Muscle layer of duodenum (tissue), 2 donors: ENCODE results near the gene NINJ2.

Source experiments
- H3K27ac ChIP-seq: one replicate; pipeline ENCODE4 v1.7.0; 2013; ENCODE audit warnings: mild to moderate bottlenecking, low read length
- H3K27me3 ChIP-seq: one replicate; pipeline ENCODE4 v1.7.0; 2013; ENCODE audit warnings: low read depth, mild to moderate bottlenecking, control low read depth, low read length
- H3K36me3 ChIP-seq, 2 donors: one replicate each; pipeline ENCODE4 v1.7.0; 2013; ENCODE audit warnings: low read length in 2 of 2, control low read depth in 1 of 2, mild to moderate bottlenecking in 1 of 2; ENCODE audit not compliant: insufficient read depth in 2 of 2, control insufficient read depth in 1 of 2
- H3K4me1 ChIP-seq, 2 donors: one replicate each; pipeline ENCODE4 v1.7.0; 2013; ENCODE audit warnings: low read length in 2 of 2, mild to moderate bottlenecking in 2 of 2, control low read depth in 1 of 2, moderate library complexity in 1 of 2; ENCODE audit not compliant: insufficient read depth in 2 of 2, control insufficient read depth in 1 of 2
- H3K4me3 ChIP-seq, 2 donors: one replicate each; pipeline ENCODE4 v1.7.0; 2013; ENCODE audit warnings: low read length in 2 of 2, low read depth in 1 of 2, mild to moderate bottlenecking in 1 of 2
- H3K9me3 ChIP-seq, 2 donors: one replicate each; pipeline ENCODE4 v1.7.0; 2013; ENCODE audit warnings: low read length in 2 of 2, control low read depth in 1 of 2, mild to moderate bottlenecking in 1 of 2; ENCODE audit not compliant: control insufficient read depth in 1 of 2
- donor health status: healthy.

Gene NINJ2

GRCh38 chr12:590206-590750, 73.0 kb downstream of the NINJ2 start:
- Histone ChIP-seq H3K9me3 (no peaks in the 10 kb centered on the region), H3K27ac (no peak overlapping the region), H3K4me1 (no peaks in the 10 kb centered on the region), H3K4me3 (no peak overlapping the region), H3K36me3 (no peaks in the 10 kb centered on the region), H3K27me3 (no peaks in the 10 kb centered on the region)

GRCh38 chr12:588646-589045, 74.6 kb downstream of the NINJ2 start:
- no peaks in the 10 kb centered on the region for H3K4me1 ChIP-seq
- no peaks in the 10 kb centered on the region for H3K36me3 ChIP-seq
- no peak overlapping the region for H3K27ac ChIP-seq
- no peaks in the 10 kb centered on the region for H3K27me3 ChIP-seq
- no peak overlapping the region for H3K4me3 ChIP-seq
- H3K9me3 ChIP-seq: no peaks in the 10 kb centered on the region

GRCh38 chr12:588024-588322, 75.3 kb downstream of the NINJ2 start:
- Histone ChIP-seq H3K27ac (no peak overlapping the region), H3K27me3 (no peaks in the 10 kb centered on the region), H3K9me3 (no peaks in the 10 kb centered on the region), H3K4me1 (no peaks in the 10 kb centered on the region), H3K36me3 (no peaks in the 10 kb centered on the region), H3K4me3 (no peak overlapping the region)

- Histone ChIP-seq H3K36me3 (no peaks in the 10 kb centered on the region), H3K4me1 (no peaks in the 10 kb centered on the region), H3K27ac (no peak overlapping the region), H3K27me3 (no peaks in the 10 kb centered on the region), H3K4me3 (no peak overlapping the region), H3K9me3 (no peaks in the 10 kb centered on the region)
Observed at GRCh38 chr12:587132-588023, 75.9 kb downstream of the NINJ2 start.

GRCh38 chr12:586318-587071, 76.8 kb downstream of the NINJ2 start:
- Histone ChIP-seq H3K27me3 (no peaks in the 10 kb centered on the region), H3K4me1 (no peaks in the 10 kb centered on the region), H3K4me3 (no peak overlapping the region), H3K9me3 (no peaks in the 10 kb centered on the region), H3K27ac (no peak overlapping the region), H3K36me3 (no peaks in the 10 kb centered on the region)

GRCh38 chr12:585062-586061, 77.9 kb downstream of the NINJ2 start:
- no peaks in the 10 kb centered on the region for H3K36me3 ChIP-seq
- no peaks in the 10 kb centered on the region for H3K9me3 ChIP-seq
- H3K27ac ChIP-seq: no peak overlapping the region
- no peaks in the 10 kb centered on the region for H3K27me3 ChIP-seq
- no peaks in the 10 kb centered on the region for H3K4me1 ChIP-seq
- H3K4me3 ChIP-seq: no peak overlapping the region

GRCh38 chr12:583251-583869, 79.9 kb downstream of the NINJ2 start:
- no peaks in the 10 kb centered on the region for H3K36me3 ChIP-seq
- no peak overlapping the region for H3K27ac ChIP-seq
- no peak overlapping the region for H3K4me3 ChIP-seq
- H3K9me3 ChIP-seq: no peaks in the 10 kb centered on the region
- peaks cover 0 to 4% of the 10 kb centered on the region in 2 donors for H3K4me1 ChIP-seq
- H3K27me3 ChIP-seq: no peaks in the 10 kb centered on the region

- Histone ChIP-seq H3K36me3 (no peaks in the 10 kb centered on the region), H3K9me3 (no peaks in the 10 kb centered on the region), H3K27ac (no peak overlapping the region), H3K4me3 (no peak overlapping the region), H3K27me3 (no peaks in the 10 kb centered on the region), H3K4me1 (peaks cover 0 to 4% of the 10 kb centered on the region in 2 donors)
Observed at GRCh38 chr12:581746-582145, 81.5 kb downstream of the NINJ2 start.

GRCh38 chr12:581321-581720, 81.9 kb downstream of the NINJ2 start:
- Histone ChIP-seq H3K4me3 (no peak overlapping the region), H3K27me3 (no peaks in the 10 kb centered on the region), H3K4me1 (peaks cover 0 to 7% of the 10 kb centered on the region in 2 donors), H3K36me3 (no peaks in the 10 kb centered on the region), H3K9me3 (no peaks in the 10 kb centered on the region), H3K27ac (no peak overlapping the region)

GRCh38 chr12:580813-581212, 82.4 kb downstream of the NINJ2 start:
- Histone ChIP-seq H3K4me1 (peaks cover 0 to 12% of the 10 kb centered on the region in 2 donors), H3K27ac (no peak overlapping the region), H3K9me3 (no peaks in the 10 kb centered on the region), H3K27me3 (no peaks in the 10 kb centered on the region), H3K4me3 (no peak overlapping the region), H3K36me3 (no peaks in the 10 kb centered on the region)
